Measurements from ENCODE around the gene TET3.

TET3 gene

GRCh38 chr2:74033375-74033774 is 48.7 kb downstream of the TET3 start:
- H4K20me1 ChIP-seq (ENCODE audit: control insufficient read depth, insufficient read depth, low read depth, low read length): peaks cover 11% of the 10 kb centered on the region; the same call in 1 of the 2 replicates
- peaks cover 16% of the 10 kb centered on the region for H3F3A ChIP-seq (ENCODE audit: control insufficient read depth, insufficient read depth)
- TF ChIP-seq EZH2phosphoT487 (IDR thresholded peaks at IDR 0.05; ENCODE audit: borderline replicate concordance, low read length): no peak
- TF ChIP-seq, protein P1, sequence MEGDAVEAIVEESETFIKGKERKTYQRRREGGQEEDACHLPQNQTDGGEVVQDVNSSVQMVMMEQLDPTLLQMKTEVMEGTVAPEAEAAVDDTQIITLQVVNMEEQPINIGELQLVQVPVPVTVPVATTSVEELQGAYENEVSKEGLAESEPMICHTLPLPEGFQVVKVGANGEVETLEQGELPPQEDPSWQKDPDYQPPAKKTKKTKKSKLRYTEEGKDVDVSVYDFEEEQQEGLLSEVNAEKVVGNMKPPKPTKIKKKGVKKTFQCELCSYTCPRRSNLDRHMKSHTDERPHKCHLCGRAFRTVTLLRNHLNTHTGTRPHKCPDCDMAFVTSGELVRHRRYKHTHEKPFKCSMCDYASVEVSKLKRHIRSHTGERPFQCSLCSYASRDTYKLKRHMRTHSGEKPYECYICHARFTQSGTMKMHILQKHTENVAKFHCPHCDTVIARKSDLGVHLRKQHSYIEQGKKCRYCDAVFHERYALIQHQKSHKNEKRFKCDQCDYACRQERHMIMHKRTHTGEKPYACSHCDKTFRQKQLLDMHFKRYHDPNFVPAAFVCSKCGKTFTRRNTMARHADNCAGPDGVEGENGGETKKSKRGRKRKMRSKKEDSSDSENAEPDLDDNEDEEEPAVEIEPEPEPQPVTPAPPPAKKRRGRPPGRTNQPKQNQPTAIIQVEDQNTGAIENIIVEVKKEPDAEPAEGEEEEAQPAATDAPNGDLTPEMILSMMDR (IDR thresholded peaks at IDR 0.05; ENCODE audit: low read depth, low read length, poor library complexity, severe bottlenecking): no peak
- H3K79me2 ChIP-seq (ENCODE audit: control insufficient read depth, low read length): peaks cover 94% of the 10 kb centered on the region
- no peaks in the 10 kb centered on the region for H3K27me3 ChIP-seq (ENCODE audit: control insufficient read depth, low read length)
- H3K4me2 ChIP-seq (ENCODE audit: low read length): peak overlapping the region; percentile 86
- H3K9me2 ChIP-seq (replicated peaks; ENCODE audit: control insufficient read depth, low read length): no peaks in the 10 kb centered on the region
- no peaks in the 10 kb centered on the region for H3K9me3 ChIP-seq (ENCODE audit: control insufficient read depth, insufficient read depth, low read length)
- H3K27ac ChIP-seq (ENCODE audit: low read depth, low read length): peak overlapping the region; percentile 68
- H3K4me1 ChIP-seq (ENCODE audit: control insufficient read depth, low read length): peaks cover 69% of the 10 kb centered on the region
- no peaks in the 10 kb centered on the region for H3K36me3 ChIP-seq (ENCODE audit: control insufficient read depth, low read length)
- H3K4me3 ChIP-seq (ENCODE audit: low read length): peak overlapping the region; percentile 67
